ENCODE measurements around the gene KCNS3. TPM values are rescaled to one million over a fixed set of nuclear protein-coding genes. Genes with fewer than 3 reads are reported as not detected.

KCNS3 gene
- total and polyA plus RNA-seq, 2 of the 13 experiments (the other 11 are each of a cell fraction or from before 2014, with no cell fraction given) = not detected

- no peak for DNase-seq (ENCODE audit: low spot score)
- Histone ChIP-seq H3K4me2 (ENCODE audit: low read depth, low read length) (no peak overlapping the region), H3K9me3 (ENCODE audit: low read length) (no peaks in the 10 kb centered on the region), H3K4me1 (ENCODE audit: insufficient read depth, low read length) (no peaks in the 10 kb centered on the region), H3K36me3 (replicated peaks in 1 of 2; ENCODE audit: control insufficient read depth in 1 of 2, insufficient read depth in 2 of 2, low read length in 2 of 2) (no peaks in the 10 kb centered on the region), H3K27ac (ENCODE audit: extremely low read length, insufficient read depth, low read length) (no peak overlapping the region), H3K4me3 (replicated peaks in 1 of 3; ENCODE audit: insufficient read depth in 1 of 3, low read depth in 2 of 3, low read length in 3 of 3) (no peak overlapping the region), H3K27me3 (ENCODE audit: control insufficient read depth in 1 of 2, insufficient read depth in 2 of 2, low read length in 2 of 2) (0 out of 5 replicates have a peak, but pooled peaks cover 0 to 1% of the 10 kb centered on the region in 2 experiments), H3K79me2 (ENCODE audit: insufficient read depth, low read length) (no peaks in the 10 kb centered on the region), H3K9ac (ENCODE audit: insufficient read depth, low read depth, low read length) (no peak overlapping the region), H4K20me1 (ENCODE audit: insufficient read depth, low read length) (no peaks in the 10 kb centered on the region), H2AFZ (ENCODE audit: low read length) (no peak overlapping the region)
- ATAC-seq = no peak
- WGBS (ENCODE audit: low lambda C conversion rate) = 13% methylated on average over 3 of the region's 3 CpGs
- ChIA-PET CTCF (ENCODE audit: low intra/inter-chr PET ratio, low total read pairs) (no interaction called here), POLR2A (no interaction called here)
- intact Hi-C loops (cut with micrococcal nuclease; ENCODE audit: unreplicated experiment) = no loop called here
- FAIRE-seq = no peak
- TF ChIP-seq DNMT3B (CRISPR knock-in tag; conservative IDR thresholded peaks at IDR 0.05) = no peak
- no peak for TF ChIP-seq ZBTB7B (CRISPR knock-in tag; IDR thresholded peaks at IDR 0.05)
- TF ChIP-seq SATB2 (CRISPR knock-in tag; IDR thresholded peaks at IDR 0.05) = no peak
- TF ChIP-seq ZNF580 (CRISPR knock-in tag; IDR thresholded peaks at IDR 0.05; ENCODE audit: borderline replicate concordance, low read depth) = no peak
- TF ChIP-seq MYNN (CRISPR knock-in tag; IDR thresholded peaks at IDR 0.05; ENCODE audit: low read depth) = no peak
- no peak for TF ChIP-seq KLF15 (CRISPR knock-in tag; IDR thresholded peaks at IDR 0.05; ENCODE audit: borderline replicate concordance)
- no peak for TF ChIP-seq ZNF354B (CRISPR knock-in tag; IDR thresholded peaks at IDR 0.05)
- TF ChIP-seq HBP1 (CRISPR knock-in tag; IDR thresholded peaks at IDR 0.05; ENCODE audit: low read depth) = no peak
- no peak for TF ChIP-seq SNAPC5 (CRISPR knock-in tag; IDR thresholded peaks at IDR 0.05; ENCODE audit: borderline replicate concordance)
- TF ChIP-seq HMGXB3 (CRISPR knock-in tag; IDR thresholded peaks at IDR 0.05; ENCODE audit: borderline replicate concordance) = no peak
- TF ChIP-seq ZBTB33 (CRISPR knock-in tag; IDR thresholded peaks at IDR 0.05) = no peak
- no peak for TF ChIP-seq KDM5B (CRISPR knock-in tag; IDR thresholded peaks at IDR 0.05; ENCODE audit: borderline replicate concordance)
- TF ChIP-seq POGK (CRISPR knock-in tag; conservative IDR thresholded peaks at IDR 0.05) = no peak
- BruUV-seq (replicated peaks) = no TSS peak
- in situ Hi-C loops (cut with HindIII; ENCODE audit: extremely low pct_ligation_motif_present, low pct_unique_long_range_greater_than_20kb) = no loop called here
Observed at GRCh38 chr2:17966798-17967197, 88.3 kb downstream of the KCNS3 start.
